GM19395 (cell line): ENCODE results near the gene DEGS1.
A peak's percentile ranks its signal among the peaks of the same experiment; 100 is the strongest.
"Not testable (repeated sequence)": the region's sequence is repeated elsewhere in the genome, so short reads cannot be mapped to it uniquely, and the experiment has no call there.

ENCODE experiments used
- ATAC-seq: cut with Tn5 transposase; IDR thresholded peaks from one replicate; pipeline ENCODE4 v1.9.1; 2021; ENCODE audit warnings: mild to moderate bottlenecking, moderate library complexity; ENCODE audit not compliant: unreplicated experiment

Gene DEGS1

DNA sequence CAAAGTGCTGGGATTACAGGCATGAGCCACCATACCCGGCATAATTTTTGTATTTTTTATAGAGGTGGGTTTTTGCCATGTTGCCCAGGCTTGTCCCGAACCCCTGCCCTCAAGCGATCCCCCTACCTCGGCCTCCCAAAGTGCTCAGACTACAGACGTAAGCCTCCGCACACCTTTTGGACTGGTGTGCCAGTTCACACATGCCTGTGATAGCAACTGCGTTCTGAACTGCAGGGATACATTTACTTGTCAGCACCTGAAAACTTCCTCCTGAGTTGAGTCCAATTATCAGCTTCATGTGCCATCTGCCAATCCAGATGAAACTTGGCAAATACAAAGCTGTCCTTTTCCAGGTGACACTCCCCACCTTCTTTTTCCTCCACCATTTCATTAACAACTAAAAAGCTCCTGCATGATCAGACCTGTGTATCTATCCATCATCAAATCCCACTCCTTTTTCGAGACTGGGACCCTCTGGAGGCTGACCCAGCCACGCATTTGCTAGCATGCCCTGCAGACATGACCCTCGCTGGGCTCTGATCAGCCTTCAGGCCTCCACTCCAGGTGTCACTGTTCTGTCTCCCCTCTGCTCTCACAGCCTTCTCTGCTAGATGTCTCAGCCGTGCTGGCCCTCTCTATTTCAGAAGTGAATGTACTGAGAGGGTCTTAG lies 2.1 kb upstream of the DEGS1 start:
- no peak for ATAC-seq

DNA sequence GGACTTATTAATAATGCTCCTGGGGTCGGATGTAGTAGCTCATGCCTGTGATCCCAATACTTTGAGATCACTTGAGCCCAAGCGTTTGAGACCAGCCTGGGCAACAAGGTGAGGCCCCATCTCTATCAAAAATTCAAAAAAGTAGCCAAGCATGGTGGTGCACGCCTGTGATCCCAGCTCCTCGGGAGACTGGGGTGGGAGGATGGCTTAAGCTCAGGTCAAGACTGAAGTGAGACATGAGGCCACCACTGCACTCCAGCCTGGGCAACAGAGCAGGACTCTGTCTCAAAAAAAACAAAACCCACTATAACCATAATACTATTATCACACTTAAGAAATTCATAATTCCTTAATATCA lies 1.6 kb upstream of the DEGS1 start:
- no peak for ATAC-seq

- peak; percentile 59 for ATAC-seq
Measured at GRCh38 chr1:224182057-224182865, 779 bp upstream of the DEGS1 start.

- ATAC-seq = peak; percentile 48
Measured at GRCh38 chr1:224183591-224184312, 712 bp downstream of the DEGS1 start.

DNA sequence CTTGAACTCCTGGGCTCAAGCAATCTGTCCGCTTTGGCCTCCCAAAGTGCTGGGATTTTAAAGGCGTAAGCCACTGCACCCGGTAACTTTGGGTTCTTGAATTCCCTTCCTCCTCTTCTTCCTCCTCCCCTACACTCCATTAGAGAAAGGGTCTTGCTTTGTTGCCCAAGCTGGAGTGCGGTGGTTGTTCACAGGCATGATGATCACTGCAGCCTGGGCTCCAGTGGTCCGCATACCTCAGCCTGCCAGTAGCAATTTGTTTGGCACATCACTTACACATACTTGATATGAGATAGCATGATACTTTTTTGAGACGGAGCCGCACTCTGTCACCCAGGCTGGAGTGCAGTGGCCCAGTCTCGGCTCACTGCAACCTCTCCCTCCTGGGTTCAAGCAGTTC lies 2.2 kb downstream of the DEGS1 start:
- no peak for ATAC-seq

DNA sequence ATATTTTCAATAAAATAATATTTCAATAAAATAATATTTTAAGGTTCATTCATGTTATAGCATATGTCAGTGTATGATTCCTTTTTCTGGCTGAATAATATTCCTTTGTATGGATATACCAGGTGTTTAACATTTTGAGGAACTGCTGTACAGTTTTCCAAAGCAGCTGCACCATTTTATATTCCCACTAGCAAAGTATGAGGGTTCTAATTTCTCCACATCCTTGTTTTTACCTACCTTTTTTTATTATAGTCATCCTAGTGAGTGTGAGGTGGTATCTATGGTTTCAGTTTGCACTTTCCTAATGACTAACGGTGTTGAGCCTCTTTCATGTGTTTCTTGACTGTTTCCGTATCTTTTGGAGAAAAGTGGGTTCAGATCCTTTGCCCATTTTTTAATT lies 5.2 kb downstream of the DEGS1 start:
- ATAC-seq = no peak

DNA sequence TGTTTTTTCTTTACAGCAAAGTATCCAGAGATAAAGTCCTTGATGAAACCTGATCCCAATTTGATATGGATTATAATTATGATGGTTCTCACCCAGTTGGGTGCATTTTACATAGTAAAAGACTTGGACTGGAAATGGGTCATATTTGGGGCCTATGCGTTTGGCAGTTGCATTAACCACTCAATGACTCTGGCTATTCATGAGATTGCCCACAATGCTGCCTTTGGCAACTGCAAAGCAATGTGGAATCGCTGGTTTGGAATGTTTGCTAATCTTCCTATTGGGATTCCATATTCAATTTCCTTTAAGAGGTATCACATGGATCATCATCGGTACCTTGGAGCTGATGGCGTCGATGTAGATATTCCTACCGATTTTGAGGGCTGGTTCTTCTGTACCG lies 6.5 kb downstream of the DEGS1 start:
- ATAC-seq = no peak

GRCh38 chr1:224192082-224192788 lies 9.2 kb downstream of the DEGS1 start:
- no peak for ATAC-seq

DNA sequence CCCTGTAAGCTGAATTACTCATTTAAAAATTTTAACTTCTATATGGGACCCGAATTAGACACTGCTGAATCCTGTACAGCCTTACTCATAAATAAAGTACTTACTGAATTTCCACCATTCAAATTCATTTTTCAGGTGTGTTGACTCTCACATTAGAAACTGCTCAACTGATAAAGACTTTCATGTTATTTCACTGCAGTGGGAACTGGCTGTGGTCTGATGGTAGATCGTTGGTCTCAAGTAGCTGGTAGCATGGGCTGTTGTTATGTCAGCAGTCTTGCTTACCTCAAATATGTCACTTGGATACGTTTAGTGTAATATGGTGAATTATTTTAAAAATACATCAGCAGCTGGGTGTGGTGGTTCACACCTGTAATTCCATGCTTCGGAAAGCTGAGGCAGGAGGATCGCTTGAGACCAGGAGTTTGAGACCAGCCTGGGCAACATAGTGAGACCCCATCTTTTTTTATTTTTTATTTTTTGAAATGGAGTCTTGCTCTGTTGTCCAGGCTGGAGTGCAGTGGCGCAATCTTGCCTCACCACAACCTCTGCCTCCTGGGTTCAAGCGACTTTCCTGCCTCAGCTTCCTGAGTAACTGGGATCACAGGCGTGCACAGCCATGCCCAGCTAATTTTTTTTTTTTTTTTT lies 10.4 kb downstream of the DEGS1 start:
- no peak for ATAC-seq

DNA sequence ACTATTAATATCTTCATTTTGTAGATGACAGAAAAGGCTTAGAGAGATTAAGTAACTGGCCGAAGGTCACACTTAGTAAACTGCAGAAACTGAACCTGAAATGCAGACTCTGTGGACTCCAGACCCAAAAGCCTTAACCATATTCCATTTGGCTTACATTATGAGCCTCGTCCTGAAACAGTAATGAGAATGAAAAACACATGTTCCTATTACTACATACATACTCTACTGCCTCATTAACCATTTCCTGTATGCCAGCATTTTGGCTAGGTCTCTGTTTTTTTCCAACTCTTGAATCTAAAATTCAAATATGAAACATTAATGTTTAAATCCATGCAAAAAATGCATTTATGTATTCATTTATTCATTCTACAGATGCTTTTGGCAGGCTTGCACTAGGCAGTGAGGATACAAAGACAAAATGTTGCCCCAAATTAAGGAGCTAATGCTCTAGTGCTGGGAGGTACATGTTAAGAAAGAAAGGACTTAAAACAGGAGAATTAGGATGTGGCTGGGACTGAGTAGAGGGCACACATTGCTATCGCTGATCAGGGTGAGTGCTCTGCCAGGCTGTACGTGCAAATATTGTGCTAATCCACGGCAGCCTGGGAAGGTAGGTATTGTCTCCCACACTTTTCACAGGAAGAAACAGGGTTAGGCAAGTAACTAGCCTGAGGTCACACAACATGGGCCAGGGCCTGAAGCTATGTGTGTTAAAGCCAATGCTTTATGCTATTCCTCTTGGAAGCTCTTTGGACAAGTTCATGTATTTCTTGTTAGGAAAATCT lies 14.0 kb downstream of the DEGS1 start:
- no peak for ATAC-seq

GRCh38 chr1:224198572-224198971 lies 15.5 kb downstream of the DEGS1 start:
- no peak for ATAC-seq

DNA sequence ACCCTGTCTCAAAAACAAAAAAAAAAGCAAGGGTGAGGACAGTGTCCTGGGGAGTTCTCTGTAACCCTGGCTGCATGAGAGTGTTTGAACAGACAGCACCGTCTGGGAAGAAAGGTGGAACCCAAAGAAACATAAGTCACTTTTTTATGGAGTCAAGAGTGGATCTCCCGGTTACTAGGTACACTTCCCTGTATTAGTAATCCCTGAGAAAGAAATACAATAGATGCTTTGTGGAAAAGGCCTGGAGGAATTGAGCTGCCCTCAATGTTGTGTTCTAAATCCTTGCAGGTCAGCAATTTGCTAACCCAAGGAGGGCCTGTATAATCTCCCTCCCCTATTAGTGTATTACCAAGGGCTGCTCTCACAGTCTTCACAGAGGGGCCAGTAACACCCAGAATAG lies 16.6 kb downstream of the DEGS1 start:
- ATAC-seq = no peak

GRCh38 chr1:224201383-224201782 lies 18.3 kb downstream of the DEGS1 start:
- no peak for ATAC-seq

GRCh38 chr1:224201853-224202252 lies 18.8 kb downstream of the DEGS1 start:
- no peak for ATAC-seq

GRCh38 chr1:224203243-224204016 lies 20.4 kb downstream of the DEGS1 start:
- ATAC-seq = peak; percentile 82

DNA sequence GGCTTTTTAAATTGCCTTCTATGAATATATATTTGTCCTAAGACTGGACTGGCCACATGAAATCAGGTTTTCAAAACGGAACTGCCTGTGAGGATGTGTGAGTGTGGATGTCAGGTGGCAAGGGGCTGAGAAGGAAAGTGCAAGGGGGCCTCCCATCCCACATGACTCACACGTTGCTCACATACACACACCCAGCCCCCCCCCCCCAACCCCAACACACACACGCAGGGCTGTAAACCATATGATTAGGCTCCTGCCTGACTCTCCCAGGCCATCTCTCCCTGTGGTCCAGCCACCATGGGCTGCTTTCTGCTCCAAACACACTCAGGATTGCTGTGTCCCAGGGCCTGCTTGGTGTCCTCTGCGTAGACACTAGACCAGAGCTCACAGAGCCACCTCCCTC lies 22.4 kb downstream of the DEGS1 start:
- no peak for ATAC-seq

DNA sequence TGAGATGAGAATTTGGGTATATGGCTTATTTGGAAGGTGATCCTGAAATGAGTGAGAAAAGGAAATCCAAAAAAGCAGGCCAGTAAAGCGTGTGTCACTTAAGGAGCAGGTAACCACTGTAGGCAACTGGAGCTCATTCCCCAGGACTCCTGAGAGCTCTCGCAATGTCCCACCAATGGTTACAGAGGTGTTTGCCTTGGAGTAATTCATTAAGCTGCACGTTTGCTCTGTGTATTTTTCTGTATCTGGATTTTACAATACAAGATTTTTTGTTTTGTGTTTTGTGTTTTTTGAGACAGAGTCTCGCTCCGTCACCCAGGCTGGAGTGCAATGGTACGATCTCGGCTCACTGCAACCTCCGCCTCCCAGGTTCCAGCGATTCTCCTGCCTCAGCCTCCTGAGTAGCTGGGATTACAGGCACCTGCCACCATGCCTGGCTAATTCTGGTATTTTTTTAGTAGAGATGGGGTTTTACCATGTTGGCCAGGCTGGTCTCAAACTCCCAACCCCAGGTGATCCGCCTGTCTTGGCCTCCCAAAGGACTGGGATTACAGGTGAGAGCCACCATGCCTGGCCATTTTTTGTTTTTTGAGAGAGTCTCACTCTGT lies 23.0 kb downstream of the DEGS1 start:
- ATAC-seq = not testable (repeated sequence)

- no peak for ATAC-seq
Measured at GRCh38 chr1:224211206-224211962, 28.3 kb downstream of the DEGS1 start.
